ENCODE results near the gene SH3PXD2B. TPM values are rescaled to one million over a fixed set of nuclear protein-coding genes. Genes with fewer than 3 reads are reported as not detected.

SH3PXD2B gene
- total and polyA plus RNA-seq, 10 of the 15 experiments (the other 5 are each of a cell fraction or from before 2014, with no cell fraction given), result 0.05 to 1.6 (median 0.57) TPM

- TF ChIP-seq PRDM15 (CRISPR knock-in tag; IDR thresholded peaks at IDR 0.05) (no peak), NR2C2 (IDR thresholded peaks at IDR 0.05; ENCODE audit: borderline replicate concordance, control insufficient read depth, insufficient read length, low read depth) (no peak), ATF7 (IDR thresholded peaks at IDR 0.05; ENCODE audit: low read depth) (no peak), CHD1 (IDR thresholded peaks at IDR 0.05; ENCODE audit: low read depth, low read length) (no peak)
Observed at GRCh38 chr5:172437445-172438318, 16.6 kb downstream of the SH3PXD2B start (continued).

- H3K9ac ChIP-seq (ENCODE audit: control insufficient read depth, insufficient read depth, low read length), result no peak overlapping the region
- ChIA-PET RAD21 (ENCODE audit: unreplicated experiment) (no interaction called here), POLR2A (interaction anchor here (0.7 kb wide), 1 partner anchor 1809 kb away, joined by 3 read pairs; no protein-coding TSS in a partner anchor), CTCF (interaction anchor here (1.4 kb wide), 1 partner anchor 14 kb away, joined by 4 read pairs; no protein-coding TSS in a partner anchor), SMC1A (ENCODE audit: uncharacterized antibody, unreplicated experiment) (no interaction called here)
- H3K4me1 ChIP-seq (ENCODE audit: control insufficient read depth, insufficient read depth, low read length), result no peaks in the 10 kb centered on the region
- no peak overlapping the region for H3K27ac ChIP-seq (ENCODE audit: control insufficient read depth, insufficient read depth)
- H2AFZ ChIP-seq (ENCODE audit: control insufficient read depth, low read depth, low read length), result no peak overlapping the region
- intact Hi-C loops (cut with micrococcal nuclease; ENCODE audit: unreplicated experiment) (no loop called here), in situ Hi-C loops (cut with MboI) (no loop called here)
- no peak overlapping the region for H3K4me3 ChIP-seq
- no TSS peak for BruUV-seq (replicated peaks)
- no peaks in the 10 kb centered on the region for H3K9me3 ChIP-seq (replicated peaks; ENCODE audit: control insufficient read depth, insufficient read depth, low read length)
- ATAC-seq (no peak), FAIRE-seq (no peak), DNase-seq (ENCODE audit: low read depth, low spot score) (no peak)
- no peak overlapping the region for H3K4me2 ChIP-seq (ENCODE audit: control insufficient read depth, insufficient read depth)
- no peaks in the 10 kb centered on the region for H4K20me1 ChIP-seq (ENCODE audit: control insufficient read depth, insufficient read depth)
- no peaks in the 10 kb centered on the region for H3K36me3 ChIP-seq (ENCODE audit: control insufficient read depth in 2 of 2, insufficient read depth in 2 of 2, low read length in 1 of 2)
- no peaks in the 10 kb centered on the region for H3K79me2 ChIP-seq (ENCODE audit: control insufficient read depth, insufficient read depth, low read length)
- WGBS (ENCODE audit: insufficient coverage, insufficient replicate concordance, low lambda C conversion rate, missing lambda C conversion rate), result 29% methylated on average over 9 of the region's 9 CpGs
- peaks cover 0 to 4% of the 10 kb centered on the region in 2 experiments; a peak in 3 of 4 replicates for H3K27me3 ChIP-seq (replicated peaks in 1 of 2; ENCODE audit: control insufficient read depth in 2 of 2, insufficient read depth in 2 of 2, low read length in 1 of 2)
- TF ChIP-seq PBX3 (IDR thresholded peaks at IDR 0.05; ENCODE audit: insufficient replicate concordance, low read depth, low read length) (no peak), POU2F2 (IDR thresholded peaks at IDR 0.05; ENCODE audit: borderline replicate concordance, low read depth, low read length) (no peak), ESRRA (IDR thresholded peaks at IDR 0.05; ENCODE audit: low read length) (no peak), ATF3 (IDR thresholded peaks at IDR 0.05; ENCODE audit: borderline replicate concordance, extremely low read depth, low read depth, low read length) (no peak), SMAD1 (IDR thresholded peaks at IDR 0.05; ENCODE audit: low read depth, partially characterized antibody) (no peak), STAT3 (IDR thresholded peaks at IDR 0.05; ENCODE audit: low read depth, low read length) (no peak), STAT1 (conservative IDR thresholded peaks at IDR 0.05) (no peak), CTCF (IDR thresholded peaks at IDR 0.05 in 2 of 3, conservative IDR thresholded peaks at IDR 0.05 in 1 of 3; ENCODE audit: control insufficient read depth in 2 of 3, extremely low read depth in 1 of 3, insufficient read depth in 1 of 3, low read depth in 3 of 3, low read length in 3 of 3) (no peak)
Observed at GRCh38 chr5:172436879-172437369, 17.4 kb downstream of the SH3PXD2B start.

Data from GM12878 (cell line).